HG03108 (cell line): ENCODE data around the gene LAMA5.

Experiments
- ATAC-seq: cut with Tn5 transposase; IDR thresholded peaks from one replicate; pipeline ENCODE4 v1.9.1; 2021; ENCODE audit warnings: moderate library complexity; ENCODE audit not compliant: unreplicated experiment

LAMA5 gene

DNA sequence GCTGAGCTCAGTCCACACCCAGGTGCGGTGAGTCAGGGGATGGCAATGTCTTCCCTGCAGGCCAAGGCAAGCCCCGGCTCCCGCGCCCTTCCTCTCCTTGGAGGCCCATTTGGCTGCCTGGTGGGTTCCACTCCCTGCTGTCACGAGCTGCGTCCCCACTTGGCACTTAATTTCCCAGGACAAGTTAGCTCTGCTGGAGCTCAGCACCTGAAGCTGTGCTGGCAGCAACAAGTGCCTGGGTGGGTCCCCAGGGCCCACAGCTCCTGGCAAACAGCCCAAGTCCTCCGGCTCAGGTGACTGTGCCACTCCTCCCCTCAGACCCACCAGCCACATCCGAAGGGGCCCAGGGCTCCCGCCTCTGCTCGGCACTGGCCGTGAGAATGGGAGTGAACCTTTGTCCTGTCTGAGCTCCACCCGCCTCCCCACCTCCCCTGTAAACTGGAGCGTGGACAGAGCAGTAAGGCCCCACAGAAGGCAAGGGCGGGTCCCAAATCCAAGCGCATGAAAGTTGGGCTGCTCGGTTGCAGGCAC is 16.9 kb downstream of the LAMA5 start:
- no peak for ATAC-seq

DNA sequence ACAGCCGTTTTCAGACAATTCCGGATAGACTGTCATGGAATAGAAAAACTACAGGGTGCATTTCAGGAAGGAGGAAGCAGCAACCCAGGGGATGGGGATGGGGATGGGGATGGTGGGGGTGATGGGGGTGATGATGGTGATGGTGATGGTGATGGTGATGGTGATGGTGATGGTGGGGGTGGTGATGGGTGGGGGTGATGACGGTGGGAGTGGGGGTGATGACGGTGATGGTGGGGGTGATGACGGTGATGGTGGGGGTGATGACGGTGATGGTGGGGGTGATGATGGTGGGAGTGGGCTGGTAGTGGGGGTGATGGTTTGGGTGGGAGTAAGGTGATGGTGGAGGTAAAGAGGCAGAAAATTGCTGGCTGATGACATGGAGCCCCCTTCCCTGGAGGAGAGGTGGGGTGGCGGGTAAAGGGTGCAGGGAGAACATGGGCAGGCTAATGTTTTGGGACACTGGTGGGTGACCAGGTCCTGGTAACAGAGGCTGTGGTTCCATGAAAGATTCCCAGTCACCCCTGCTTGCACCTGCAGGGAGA is 17.5 kb downstream of the LAMA5 start:
- ATAC-seq = no peak

DNA sequence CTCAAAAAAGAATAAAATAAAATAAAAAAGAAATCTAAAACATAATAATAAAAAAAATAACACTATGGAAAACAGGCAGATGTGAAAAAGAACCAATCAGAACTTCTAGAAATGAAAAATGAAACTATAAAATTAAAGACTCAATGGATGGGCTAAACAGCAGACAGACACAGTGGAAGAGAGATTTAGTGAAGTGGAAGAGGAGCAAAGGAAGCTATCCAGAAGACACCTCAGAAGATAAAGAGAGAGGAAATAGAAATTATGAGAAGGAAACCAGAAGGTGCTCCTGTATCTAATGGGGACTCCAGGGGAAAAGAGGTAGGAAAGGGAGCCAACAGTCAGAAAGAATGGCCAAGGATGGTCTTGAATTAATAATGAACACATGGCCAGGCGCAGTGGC is 18.5 kb downstream of the LAMA5 start:
- ATAC-seq = no peak

DNA sequence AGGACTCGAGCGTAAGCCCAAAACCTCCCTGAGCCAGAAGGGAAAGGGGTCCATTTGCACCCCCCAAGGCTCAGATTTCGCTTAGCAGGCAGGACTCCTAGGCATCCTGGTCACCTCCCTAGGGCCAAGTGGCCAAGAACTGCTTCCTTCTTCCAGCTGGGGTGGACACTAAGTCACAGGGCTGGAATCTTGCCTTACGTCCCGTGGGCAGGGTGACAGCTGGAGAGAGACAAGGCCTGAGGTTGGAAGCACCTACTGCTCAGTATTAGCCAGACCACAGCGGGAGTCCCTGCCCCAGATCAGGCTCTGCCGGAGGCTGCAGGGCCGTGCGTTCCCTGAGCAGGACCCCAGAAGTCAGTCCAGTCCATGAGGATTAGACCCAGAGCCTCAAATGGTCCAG is 19.7 kb downstream of the LAMA5 start:
- ATAC-seq = no peak

DNA sequence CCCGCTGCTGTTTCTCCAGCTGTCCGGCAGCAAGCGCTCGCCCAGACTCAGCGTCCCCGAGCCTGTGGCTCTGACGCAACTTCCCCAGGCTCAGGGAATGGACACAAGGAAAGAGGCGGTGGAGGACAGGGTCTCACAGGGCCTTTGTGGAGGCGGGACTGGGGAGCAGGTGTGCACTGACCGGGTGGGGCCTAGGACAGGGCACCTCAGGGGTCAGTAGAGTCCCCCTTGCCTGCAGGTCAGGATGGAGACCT is 20.0 kb downstream of the LAMA5 start:
- no peak for ATAC-seq

DNA sequence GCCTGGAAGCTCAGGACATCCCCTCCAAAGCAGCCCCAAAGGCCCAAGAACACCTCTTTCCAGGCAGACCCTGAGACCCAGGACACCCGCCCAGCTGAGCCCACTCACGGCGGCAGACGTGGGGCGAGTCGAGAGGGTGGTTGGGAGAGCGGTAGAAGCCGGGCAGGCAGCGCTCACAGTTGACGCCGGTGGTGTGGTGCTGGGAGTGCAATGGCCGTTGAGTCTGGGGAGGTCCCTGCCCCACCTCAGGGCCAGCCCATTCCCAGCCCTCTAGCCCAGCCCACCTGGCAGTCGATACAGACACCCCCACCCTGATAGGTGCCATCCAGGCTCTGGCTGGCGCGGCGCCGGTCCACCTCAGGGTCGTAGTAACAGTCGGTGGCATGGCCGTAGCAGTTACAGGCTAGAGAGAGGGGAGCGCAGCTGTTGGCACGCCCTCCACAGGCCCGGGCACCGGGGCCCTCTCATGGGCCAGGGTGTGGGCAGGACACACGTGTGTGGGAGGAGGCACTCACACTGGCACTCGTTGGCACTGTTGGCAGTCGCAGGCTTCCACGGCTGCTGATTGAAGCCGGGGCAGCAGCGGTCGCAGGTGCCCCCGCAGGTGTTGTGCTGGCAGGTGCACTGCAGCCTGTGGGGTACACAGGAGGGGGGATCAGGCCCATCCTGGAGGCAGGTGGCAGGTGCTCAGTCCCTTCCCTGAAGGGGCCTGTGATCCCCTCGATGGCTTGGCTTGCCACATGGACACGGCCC is 20.5 kb downstream of the LAMA5 start:
- no peak for ATAC-seq

DNA sequence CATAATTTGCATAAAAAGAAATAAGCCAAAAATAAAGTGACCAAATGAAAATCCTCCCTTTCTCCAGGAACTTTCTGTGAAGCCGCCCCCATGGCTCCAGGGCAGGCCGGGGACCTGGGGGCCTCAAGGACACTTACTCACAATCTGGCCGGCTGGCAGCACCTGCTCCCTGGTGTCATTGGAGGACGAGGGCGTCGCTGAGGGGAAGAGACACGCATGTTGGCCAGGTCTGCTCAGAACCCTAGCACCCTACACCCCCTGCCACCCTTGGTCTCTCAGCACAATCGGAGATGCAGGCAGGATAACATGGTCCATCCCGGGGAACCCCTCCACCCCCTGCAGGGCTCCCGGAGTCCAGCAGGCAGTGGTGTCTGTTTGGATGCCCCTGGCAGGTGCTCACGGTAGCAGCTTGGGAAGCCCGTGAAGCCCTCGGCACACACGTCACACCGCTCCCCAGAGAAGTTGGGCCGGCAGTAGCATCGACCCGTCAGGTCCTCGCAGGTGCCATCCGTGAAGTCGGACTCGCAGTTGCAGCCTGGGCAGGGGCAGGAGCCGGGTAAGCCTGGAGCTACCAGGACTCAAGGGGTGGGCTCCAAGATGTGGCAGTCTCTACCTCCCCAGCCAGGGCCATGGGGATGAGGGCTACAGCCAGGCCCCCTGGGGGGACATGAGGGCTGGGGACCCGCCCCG is 21.3 kb downstream of the LAMA5 start:
- ATAC-seq = no peak

DNA sequence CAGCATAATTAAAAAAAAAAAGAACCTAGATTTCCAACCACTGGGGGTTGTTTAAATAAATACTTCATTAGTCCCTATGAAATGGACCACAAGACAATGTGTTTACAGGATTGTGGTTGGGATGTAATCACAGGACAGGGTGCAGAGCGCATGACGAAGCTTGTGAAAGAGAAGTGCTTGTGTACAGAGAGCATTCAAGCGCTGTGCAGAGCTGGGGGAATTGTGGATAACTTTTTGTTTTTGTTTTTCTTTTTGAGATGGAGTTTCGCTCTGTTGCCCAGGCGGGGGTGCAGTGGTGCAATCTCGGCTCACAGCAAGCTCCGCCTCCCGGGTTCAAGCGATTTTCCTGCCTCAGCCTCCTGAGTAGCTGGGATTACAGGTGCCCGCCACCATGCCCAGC is 22.3 kb downstream of the LAMA5 start:
- ATAC-seq = no peak

DNA sequence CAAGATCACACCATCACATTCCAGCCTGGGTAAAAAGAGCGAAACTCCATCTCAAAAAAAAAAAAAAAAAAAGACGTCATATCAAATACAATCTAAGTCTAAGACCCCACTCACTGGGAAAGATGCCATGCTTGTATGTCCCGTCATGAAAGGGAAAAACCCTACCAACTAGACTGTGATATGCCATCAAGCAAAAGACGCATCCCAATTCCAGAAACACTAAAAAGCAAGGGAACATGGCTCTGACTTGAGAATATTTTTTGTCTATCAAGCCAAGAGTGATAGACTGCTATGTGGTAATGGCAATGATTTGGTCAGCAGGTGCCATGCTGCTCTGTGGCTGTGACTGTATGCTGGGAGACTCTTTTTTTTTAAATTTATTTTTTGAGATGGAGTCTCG is 23.0 kb downstream of the LAMA5 start:
- ATAC-seq = no peak

DNA sequence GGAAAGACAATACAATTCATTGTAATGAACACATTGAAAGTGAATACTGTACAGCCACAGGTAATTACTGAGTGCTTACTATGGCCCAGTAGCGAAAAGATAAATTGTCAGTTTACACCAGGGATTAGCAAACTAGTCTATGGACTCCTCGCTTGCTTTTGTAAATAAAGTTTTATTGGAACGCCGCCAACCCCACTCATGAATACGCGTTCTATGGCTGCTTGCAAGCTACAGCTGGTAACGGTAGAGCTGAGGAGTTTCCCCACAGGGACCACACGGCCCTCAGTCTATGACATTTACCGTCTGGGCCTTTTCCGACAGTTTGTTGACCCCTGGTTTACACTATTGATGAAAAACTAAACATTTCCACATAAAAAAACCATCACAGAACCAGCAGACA is 24.2 kb downstream of the LAMA5 start:
- ATAC-seq = no peak

DNA sequence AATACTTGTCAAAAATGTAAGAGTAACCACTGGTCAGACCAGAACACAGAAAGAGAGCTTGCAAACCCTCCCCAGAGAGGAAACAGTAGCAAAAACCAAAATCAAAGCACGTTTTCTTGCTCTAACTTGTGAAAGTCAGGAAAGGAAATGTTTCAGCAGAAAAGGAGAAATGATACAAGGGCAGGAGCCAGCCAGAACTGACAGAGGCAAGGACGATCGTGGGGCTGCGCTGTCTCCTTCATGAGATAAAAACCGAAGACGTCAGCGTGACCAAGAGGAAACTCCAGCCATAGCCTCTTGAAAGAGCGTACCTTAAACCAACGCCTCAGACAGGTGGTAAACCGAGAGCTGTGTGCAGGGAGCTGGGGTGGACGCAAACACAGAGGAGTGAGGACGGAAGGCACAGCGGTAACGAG is 27.5 kb downstream of the LAMA5 start:
- peak; percentile 71 for ATAC-seq

DNA sequence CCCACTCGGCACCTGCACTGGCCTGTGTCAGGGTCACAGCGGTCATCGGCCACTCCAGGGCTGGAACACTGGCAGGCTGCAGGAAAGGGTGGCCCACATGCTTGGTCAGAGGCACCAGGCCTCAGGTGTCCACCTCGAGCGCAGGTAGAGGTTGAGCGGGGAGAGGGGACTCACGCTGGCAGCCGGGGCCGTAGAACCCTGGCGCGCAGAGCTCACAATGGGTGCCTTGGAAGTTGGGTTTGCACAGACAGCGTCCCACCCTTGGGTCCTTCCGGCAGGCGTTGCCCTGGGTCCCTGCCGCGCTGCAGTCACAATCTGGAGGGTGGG is 28.9 kb downstream of the LAMA5 start:
- no peak for ATAC-seq

DNA sequence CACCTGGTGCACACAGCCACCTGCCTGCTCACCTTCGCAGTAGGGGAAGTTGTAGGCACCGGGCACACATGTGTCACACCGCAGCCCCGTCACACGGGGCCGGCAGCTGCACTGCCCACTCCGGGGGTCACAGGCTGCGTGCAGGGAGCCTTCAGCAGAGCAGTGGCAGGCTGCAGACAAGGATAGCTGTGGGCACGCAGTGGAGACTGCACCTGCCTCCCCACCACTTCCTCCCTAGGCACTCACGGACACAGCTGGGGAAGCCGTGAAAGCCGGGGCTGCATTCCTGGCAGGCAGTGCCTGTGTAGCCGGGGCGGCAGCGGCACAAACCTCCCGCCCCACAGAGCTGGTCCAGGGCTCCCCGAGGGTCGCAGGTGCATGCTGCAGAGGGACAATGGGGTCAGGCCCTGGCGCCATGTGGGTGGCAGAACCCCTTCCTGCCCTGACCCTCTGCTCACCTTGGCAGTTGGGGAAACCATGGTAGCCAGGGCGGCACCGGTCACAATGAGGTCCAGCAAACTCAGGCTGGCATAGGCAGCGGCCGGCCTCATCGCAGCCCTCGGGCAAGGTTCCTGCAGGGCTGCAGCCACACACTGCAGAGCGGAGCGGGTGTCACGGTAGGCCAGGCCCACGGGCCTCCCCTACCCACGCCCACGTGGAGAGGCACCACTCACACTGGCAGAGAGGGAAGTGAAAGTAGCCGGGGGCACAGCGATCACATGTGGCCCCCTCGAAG is 29.4 kb downstream of the LAMA5 start:
- peak; percentile 34 for ATAC-seq

DNA sequence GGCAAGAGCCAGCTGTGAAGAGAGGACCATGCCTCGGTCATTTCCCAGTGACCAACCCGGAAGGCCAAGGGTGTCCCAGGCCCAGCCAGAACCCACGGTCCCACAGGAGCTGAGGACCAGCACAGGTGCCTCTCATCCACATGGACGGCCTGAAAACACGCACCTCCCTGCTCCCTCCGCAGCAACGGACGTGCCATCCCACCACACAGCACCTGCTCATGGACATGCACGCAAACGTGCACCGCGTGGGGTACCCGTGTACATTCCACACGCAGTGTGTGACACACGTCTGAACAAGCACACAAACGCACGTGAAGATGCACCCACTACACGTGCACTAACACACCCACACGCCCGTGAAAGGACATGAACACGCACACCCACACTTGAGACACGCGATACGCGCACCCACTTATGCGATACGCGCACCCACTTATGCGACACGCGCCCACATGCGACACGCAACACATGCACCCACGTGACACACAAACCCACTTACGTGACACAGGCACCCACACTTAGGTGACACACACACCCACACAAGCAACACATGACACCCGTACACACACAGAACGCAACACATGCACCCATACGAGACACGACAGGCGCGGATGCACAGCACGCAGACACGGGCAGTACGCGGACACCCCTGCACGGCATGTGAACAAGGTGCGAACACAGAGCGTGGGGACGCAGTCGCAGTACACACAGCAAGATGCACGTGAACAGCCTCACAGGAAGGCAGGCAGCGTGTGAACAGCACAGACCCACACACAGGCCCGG is 30.1 kb downstream of the LAMA5 start:
- no peak for ATAC-seq

DNA sequence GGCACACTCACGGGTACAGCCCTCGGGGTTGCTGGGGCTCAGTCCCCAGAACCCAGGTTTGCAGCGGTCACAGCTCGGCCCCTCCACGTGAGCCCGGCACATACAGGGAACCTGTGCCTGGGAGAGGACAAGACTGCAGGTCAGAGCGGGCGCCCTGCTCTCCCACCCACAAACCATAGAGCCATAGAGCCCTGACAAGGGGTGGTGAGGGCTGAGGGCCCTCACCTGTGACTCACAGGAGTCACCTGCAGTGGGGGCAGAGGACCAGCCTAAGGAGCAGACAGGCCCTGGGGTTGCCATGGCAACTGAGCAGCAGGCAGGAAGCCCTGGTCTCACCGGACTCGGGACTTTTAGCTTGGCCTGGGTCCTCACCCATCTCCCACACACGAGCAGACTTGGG is 30.8 kb downstream of the LAMA5 start:
- no peak for ATAC-seq

DNA sequence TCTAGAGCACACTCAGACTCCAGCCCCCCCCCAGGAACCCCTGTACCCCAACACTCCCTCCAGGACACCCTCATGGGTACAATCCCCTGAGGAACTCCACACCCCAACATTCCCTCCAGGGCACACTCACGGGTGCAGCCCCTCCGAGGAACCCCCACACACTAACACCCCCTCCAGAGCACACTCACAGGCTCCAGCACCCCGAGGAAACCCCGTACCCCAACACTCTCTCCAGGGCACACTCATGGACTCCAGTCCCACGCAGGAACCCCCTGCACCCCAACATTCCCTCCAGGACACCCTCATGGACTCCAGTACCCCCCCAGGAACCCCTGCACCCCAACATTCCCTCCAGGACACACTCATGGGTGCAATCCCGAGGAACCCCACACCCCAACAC is 31.6 kb downstream of the LAMA5 start:
- no peak for ATAC-seq

DNA sequence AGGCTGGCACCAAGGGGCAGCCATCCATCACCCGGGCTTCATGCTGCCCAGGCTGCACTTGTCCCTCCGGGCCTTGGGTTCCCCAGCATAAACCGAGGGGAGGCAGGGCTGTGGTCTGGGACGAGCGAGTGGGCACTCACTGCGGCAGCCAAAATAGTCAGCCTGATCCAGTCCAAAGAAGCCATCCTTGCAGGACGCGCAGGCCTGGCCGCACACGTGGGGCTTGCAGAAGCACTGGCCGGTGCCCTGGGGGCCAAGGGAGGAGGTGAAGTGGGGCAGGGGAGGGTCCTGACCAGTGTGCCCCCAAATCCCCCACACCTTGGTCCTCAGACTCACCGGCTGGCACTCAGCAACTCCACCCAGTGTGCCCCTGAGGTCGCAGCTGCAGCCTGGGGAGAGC is 32.2 kb downstream of the LAMA5 start:
- ATAC-seq = no peak

DNA sequence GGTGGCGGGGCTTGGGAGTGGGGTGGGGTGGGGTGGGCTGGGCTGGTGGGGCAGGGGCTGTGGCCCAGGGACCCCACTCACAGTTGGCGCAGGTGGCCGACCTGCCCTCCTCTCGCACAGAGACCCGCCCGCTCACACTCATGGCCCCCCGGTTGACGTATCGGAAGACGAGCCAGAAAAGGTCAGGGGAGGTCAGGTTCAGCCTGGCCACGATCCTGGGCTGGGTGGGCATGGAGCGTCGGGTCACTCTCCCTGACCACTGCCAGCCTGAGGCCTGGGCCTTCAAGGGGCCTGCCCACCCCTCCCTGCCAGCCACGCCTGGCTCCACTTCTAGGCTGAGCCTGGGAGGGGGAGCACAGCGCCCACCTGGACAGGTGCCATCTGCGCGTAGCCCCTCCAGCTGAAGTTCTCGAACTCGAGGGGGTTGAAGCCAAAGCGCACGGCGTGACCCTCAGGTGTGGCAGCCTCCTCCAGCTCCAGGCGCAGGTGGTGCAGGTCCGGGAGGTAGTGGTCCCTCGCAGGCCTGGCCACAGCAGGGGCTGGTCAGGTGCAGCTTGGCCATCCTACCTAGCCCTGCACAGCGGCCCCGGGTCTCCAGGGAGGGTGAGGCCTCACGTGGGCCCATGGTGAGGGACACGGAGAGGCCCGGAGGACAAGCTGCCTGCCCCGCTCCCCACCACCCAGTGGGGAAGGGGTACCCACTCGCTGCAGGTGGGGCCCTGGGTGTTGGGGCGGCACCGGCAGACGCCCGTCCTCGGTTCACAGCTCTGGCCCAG is 33.1 kb downstream of the LAMA5 start:
- ATAC-seq = no peak

DNA sequence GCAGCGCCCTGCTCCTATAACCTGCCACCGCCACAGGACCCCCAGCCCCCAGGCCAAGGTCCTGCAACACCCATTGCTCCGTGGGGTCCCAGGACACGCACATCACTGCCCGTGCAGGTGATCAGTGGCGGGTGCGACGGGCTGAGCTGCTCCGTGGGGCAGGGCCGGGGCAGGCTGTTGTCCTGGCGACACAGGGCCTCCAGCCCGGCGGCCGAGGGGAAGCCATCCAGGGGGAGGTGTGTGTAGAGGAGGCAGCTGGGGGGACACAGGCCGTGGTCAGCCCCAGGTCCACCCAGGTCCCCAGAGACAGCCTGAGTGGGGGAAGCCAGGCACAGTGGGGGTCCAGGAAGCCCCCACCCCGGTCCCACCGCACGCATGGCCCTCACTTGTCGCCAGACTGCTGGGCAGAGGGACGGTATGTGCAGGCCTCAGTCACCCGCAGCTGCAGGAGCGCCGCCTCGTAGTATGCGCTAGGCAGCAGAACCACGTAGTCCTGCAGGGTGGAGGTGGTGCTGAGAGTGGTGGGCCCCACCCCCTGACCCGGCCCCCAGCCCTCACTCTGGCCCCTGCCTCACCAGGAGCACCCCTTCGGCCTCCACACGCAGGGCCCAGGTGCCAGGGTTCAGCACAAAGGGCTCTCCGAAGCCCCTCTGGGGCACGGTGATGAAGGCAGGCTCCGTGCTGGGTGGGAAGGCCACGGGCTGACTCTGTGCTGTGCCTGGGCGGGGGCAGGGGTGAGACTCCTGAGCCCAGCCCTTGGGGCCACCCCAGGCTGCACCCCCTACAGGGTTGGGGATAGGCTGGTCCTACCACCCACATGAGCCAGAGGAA is 33.9 kb downstream of the LAMA5 start:
- no peak for ATAC-seq

DNA sequence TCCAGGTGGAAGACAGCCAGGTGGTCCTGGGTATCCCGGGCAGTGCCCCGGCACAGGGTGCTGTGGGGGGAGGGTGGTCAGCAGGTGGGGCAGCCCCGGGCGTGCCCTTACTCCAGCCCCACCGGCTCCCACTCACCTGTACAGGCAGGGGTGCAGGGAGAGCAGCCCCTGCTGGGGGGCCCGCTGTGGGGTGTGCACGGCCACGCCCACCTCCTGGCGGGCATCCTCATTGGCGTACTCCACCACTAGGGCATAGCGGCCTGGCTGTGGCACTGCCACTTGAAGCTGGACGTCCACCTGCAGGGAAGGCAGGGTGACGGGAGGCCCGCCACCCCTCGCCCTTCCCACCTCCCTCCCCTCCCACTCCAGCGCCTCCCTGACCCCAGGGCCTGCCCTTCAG is 34.7 kb downstream of the LAMA5 start:
- no peak for ATAC-seq
